Fibroblast of lung (primary cell): ENCODE measurements around the gene PDE10A. TPM values are rescaled to one million over a fixed set of nuclear protein-coding genes. Genes with fewer than 3 reads are reported as not detected.

ENCODE experiments used
- DNase-seq, 2 donors: peaks; one replicate each; pipeline versions ENCODE4 v3.0.0 to v3.0.0-alpha.2; 2010; ENCODE audit warnings: low read depth in 2 of 2
- H2AFZ ChIP-seq: 2 replicates; pipeline ENCODE4 v1.5.1; 2012; ENCODE audit warnings: low read length, control low read depth, inconsistent platforms
- H3K27ac ChIP-seq: 2 replicates; pipeline ENCODE4 v1.5.1; 2011; ENCODE audit warnings: low read length, control low read depth; ENCODE audit not compliant: insufficient read depth
- H3K27me3 ChIP-seq: 2 replicates; pipeline ENCODE4 v1.5.1; 2011; ENCODE audit warnings: mild to moderate bottlenecking, low read length; ENCODE audit not compliant: control insufficient read depth, insufficient read depth
- H3K36me3 ChIP-seq: 2 replicates; pipeline ENCODE4 v1.5.1; 2011; ENCODE audit warnings: low read length; ENCODE audit not compliant: control insufficient read depth, insufficient read depth
- H3K4me1 ChIP-seq: 2 replicates; pipeline ENCODE4 v1.5.1; 2011; ENCODE audit warnings: low read length; ENCODE audit not compliant: control insufficient read depth, insufficient read depth; ENCODE audit errors: extremely low read depth
- H3K4me2 ChIP-seq: 2 replicates; pipeline ENCODE4 v1.5.1; 2011; ENCODE audit warnings: low read length, control low read depth; ENCODE audit not compliant: insufficient read depth; ENCODE audit errors: extremely low read depth
- H3K4me3 ChIP-seq, 4 experiments: fragments of 200-600 bp in 1 of 4; sonication (generic) in 1 of 4; replicated peaks in 1 of 4; 2 replicates each; pipeline ENCODE4 v1.5.1; 2011 to 2016; ENCODE audit warnings: low read length in 4 of 4, low read depth in 3 of 4, mild to moderate bottlenecking in 3 of 4, control low read depth in 2 of 4, inconsistent platforms in 1 of 4, mixed read lengths in 1 of 4; ENCODE audit not compliant: insufficient read depth in 1 of 4; ENCODE audit errors: control extremely low read depth in 1 of 4
- H3K79me2 ChIP-seq: 2 replicates; pipeline ENCODE4 v1.5.1; 2012; ENCODE audit warnings: mild to moderate bottlenecking, low read length, inconsistent platforms; ENCODE audit not compliant: control insufficient read depth, insufficient read depth
- H3K9ac ChIP-seq: 2 replicates; pipeline ENCODE4 v1.5.1; 2011; ENCODE audit warnings: mild to moderate bottlenecking, low read length, control low read depth; ENCODE audit not compliant: insufficient read depth
- H3K9me3 ChIP-seq: 2 replicates; pipeline ENCODE4 v1.5.1; 2012; ENCODE audit warnings: low read depth, low read length; ENCODE audit not compliant: control insufficient read depth, insufficient read depth
- H4K20me1 ChIP-seq: 2 replicates; pipeline ENCODE4 v1.5.1; 2011; ENCODE audit warnings: low read length; ENCODE audit not compliant: control insufficient read depth, insufficient read depth; ENCODE audit errors: extremely low read depth
- EZH2 ChIP-seq: IDR thresholded peaks from 2 replicates; pipeline ENCODE4 v1.5.1; 2012; ENCODE audit warnings: low read length, control low read depth, mild to moderate bottlenecking; ENCODE audit errors: missing control alignments
- polyA plus RNA-seq, 2 donors: library from polyadenylated mRNA; depleted of rRNA in 1 of 2; stranded (reverse) in 1 of 2; unstranded in 1 of 2; fragments of >200 nt; gene quantifications; 2 replicates each; pipeline ENCODE4 v1.2.1, GENCODE V29; 2011 to 2012; ENCODE audit warnings: missing spikeins in 1 of 2
- total RNA-seq: library from RNA; depleted of rRNA; stranded (reverse); fragments of >200 nt; gene quantifications from 2 replicates; pipeline ENCODE4 v1.2.1, GENCODE V29; 2014
- TF ChIP-seq, protein P1 (sequence below), 2 donors: IDR thresholded peaks in 1 of 2; conservative IDR thresholded peaks in 1 of 2; 1 replicate in 1 of 2; 2 replicates in 1 of 2; pipeline ENCODE4 v1.5.1; 2011 to 2012; ENCODE audit warnings: low read length in 2 of 2, control low read depth in 1 of 2, inconsistent platforms in 1 of 2, low read depth in 1 of 2, mild to moderate bottlenecking in 1 of 2

PDE10A gene
- total and polyA plus RNA-seq, 2 donors (not counting 1 experiment from before 2014, with no cell fraction given): under 0.01 to 0.19 TPM

DNA sequence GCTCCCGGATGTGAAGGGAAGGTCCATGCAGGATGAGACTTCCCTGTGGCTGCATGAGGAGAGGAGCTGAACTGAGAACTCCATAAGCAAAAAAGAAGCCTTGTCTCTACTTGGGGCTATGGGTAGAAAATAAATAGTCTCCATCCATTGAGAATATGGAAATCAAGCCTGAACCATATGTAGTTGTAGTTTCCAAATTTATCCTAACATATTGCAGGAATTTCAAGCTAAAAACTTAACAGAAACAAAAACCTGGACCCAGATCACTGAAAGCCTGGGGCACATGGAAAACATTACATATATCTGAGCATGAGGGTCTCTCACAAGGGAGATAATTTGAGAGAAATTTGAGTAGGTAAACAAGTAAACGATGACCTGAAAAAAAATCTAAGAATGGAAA lies 258.7 kb downstream of the PDE10A start:
- Histone ChIP-seq H3K9me3 (no peaks in the 10 kb centered on the region), H3K79me2 (no peaks in the 10 kb centered on the region), H3K4me3 (no peak overlapping the region), H3K4me1 (no peaks in the 10 kb centered on the region), H3K4me2 (no peak overlapping the region), H3K36me3 (no peaks in the 10 kb centered on the region), H3K27ac (no peak overlapping the region), H3K27me3 (no peaks in the 10 kb centered on the region), H2AFZ (no peak overlapping the region), H3K9ac (no peak overlapping the region), H4K20me1 (no peaks in the 10 kb centered on the region)
- no peak for TF ChIP-seq EZH2
- TF ChIP-seq, protein P1, sequence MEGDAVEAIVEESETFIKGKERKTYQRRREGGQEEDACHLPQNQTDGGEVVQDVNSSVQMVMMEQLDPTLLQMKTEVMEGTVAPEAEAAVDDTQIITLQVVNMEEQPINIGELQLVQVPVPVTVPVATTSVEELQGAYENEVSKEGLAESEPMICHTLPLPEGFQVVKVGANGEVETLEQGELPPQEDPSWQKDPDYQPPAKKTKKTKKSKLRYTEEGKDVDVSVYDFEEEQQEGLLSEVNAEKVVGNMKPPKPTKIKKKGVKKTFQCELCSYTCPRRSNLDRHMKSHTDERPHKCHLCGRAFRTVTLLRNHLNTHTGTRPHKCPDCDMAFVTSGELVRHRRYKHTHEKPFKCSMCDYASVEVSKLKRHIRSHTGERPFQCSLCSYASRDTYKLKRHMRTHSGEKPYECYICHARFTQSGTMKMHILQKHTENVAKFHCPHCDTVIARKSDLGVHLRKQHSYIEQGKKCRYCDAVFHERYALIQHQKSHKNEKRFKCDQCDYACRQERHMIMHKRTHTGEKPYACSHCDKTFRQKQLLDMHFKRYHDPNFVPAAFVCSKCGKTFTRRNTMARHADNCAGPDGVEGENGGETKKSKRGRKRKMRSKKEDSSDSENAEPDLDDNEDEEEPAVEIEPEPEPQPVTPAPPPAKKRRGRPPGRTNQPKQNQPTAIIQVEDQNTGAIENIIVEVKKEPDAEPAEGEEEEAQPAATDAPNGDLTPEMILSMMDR (conservative IDR thresholded peaks at IDR 0.05 in 1 of 2, IDR thresholded peaks at IDR 0.05 in 1 of 2; ENCODE audit: low read depth in 1 of 2, low read length in 2 of 2): no peak
- no peak for DNase-seq

DNA sequence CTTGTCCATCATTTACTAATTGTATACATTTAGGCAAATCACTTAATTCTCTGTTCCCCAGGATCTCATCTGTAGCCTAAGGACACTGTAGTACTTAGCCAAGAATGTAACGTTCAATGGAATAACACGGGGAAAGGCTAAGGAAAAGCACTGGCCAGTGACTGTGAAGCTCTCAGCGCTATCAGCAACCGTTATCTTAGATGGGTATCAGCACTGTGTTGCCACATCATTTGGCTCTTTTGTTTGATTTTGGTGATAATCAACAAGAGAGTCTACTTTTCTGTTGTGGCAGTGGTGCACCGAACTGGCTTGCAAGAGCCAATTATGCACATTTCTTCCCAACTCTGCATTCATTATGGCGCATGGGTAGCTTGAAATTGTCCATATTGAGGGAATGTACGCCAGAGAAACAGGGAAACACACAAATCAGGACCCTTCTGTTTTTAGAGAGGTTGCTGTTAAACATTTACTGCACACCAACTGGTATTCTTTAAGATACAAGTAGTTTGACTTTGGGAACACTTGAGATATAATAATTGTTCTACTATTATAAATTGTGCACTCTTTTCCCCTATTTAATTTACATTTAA lies 259.9 kb downstream of the PDE10A start:
- H3K27me3 ChIP-seq: no peaks in the 10 kb centered on the region
- no peak overlapping the region for H2AFZ ChIP-seq
- no peak for TF ChIP-seq EZH2
- TF ChIP-seq, protein P1 (conservative IDR thresholded peaks at IDR 0.05 in 1 of 2, IDR thresholded peaks at IDR 0.05 in 1 of 2; ENCODE audit: low read depth in 1 of 2, low read length in 2 of 2): no peak
- H4K20me1 ChIP-seq: no peaks in the 10 kb centered on the region
- H3K9me3 ChIP-seq: no peaks in the 10 kb centered on the region
- H3K79me2 ChIP-seq: no peaks in the 10 kb centered on the region
- H3K4me3 ChIP-seq: no peak overlapping the region
- H3K9ac ChIP-seq: no peak overlapping the region
- no peaks in the 10 kb centered on the region for H3K4me1 ChIP-seq
- no peak overlapping the region for H3K4me2 ChIP-seq
- no peaks in the 10 kb centered on the region for H3K36me3 ChIP-seq
- no peak overlapping the region for H3K27ac ChIP-seq
- DNase-seq: no peak

DNA sequence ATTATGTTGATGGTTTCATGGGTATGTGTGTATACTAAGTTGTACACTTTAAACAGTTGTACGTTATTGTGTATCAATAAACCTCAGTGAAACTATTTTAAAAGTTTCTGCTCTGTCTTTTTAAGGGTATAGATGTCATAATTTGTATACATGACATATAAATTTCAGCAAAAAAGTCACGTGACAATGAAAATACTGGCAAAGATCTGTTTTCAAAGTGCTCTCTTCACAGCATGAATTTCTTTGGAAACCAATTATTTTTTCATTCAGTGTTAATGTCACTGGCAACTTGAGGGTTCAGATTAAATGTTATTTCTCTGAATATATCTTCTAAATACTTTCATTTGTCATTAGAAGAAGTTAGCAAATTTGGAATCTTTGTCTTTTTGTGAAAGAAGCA lies 261.9 kb downstream of the PDE10A start:
- Histone ChIP-seq H3K4me3 (no peak overlapping the region), H3K36me3 (no peaks in the 10 kb centered on the region), H3K9me3 (no peaks in the 10 kb centered on the region), H3K27ac (no peak overlapping the region), H3K27me3 (no peaks in the 10 kb centered on the region), H3K79me2 (no peaks in the 10 kb centered on the region), H3K4me2 (no peak overlapping the region), H3K4me1 (no peaks in the 10 kb centered on the region), H4K20me1 (no peaks in the 10 kb centered on the region), H3K9ac (no peak overlapping the region), H2AFZ (no peak overlapping the region)
- TF ChIP-seq, protein P1 (conservative IDR thresholded peaks at IDR 0.05 in 1 of 2, IDR thresholded peaks at IDR 0.05 in 1 of 2; ENCODE audit: low read depth in 1 of 2, low read length in 2 of 2): no peak
- TF ChIP-seq EZH2: no peak
- no peak for DNase-seq
